HG03558 (cell line): ENCODE results near the gene METRN.

Source experiments
- ATAC-seq: cut with Tn5 transposase; IDR thresholded peaks from one replicate; pipeline ENCODE4 v1.9.1; 2021; ENCODE audit warnings: moderate number of reproducible peaks; ENCODE audit not compliant: unreplicated experiment; ENCODE audit errors: extremely low read depth

METRN gene

DNA sequence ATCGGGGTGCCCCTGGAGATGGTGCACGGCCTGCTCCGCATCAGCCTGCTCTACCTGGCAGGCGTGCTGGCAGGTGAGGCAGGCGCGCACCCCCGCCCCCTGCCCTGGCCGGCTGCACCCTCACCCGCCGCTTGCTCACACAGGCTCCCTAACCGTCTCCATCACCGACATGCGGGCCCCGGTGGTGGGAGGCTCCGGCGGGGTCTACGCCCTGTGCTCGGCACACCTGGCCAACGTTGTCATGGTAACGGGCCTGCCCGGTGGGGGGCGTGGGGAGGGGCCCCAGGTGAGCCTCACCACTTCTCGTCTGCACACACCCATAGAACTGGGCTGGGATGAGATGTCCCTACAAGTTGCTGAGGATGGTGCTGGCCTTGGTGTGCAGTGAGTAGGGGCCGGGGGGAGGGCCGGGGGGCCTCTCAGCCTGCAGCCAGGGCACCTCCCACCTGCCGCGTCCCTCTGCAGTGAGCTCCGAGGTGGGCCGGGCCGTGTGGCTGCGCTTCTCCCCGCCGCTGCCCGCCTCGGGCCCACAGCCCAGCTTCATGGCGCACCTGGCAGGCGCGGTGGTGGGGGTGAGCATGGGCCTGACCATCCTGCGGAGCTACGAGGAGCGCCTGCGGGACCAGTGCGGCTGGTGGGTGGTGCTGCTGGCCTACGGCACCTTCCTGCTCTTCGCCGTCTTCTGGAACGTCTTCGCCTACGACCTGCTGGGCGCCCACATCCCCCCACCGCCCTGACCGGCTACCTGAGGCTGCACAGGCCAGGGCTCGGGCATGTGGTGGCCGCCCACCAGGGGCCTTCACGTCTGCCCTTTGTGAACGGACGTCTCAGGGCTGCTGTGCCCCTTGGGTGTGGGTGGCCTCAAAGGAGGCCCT lies 37.4 kb upstream of the METRN start:
- no peak for ATAC-seq

GRCh38 chr16:678209-678857 lies 36.6 kb upstream of the METRN start:
- ATAC-seq = no peak

GRCh38 chr16:678858-679813 lies 35.8 kb upstream of the METRN start:
- ATAC-seq = no peak

- no peak for ATAC-seq
These were observed 34.9 kb upstream of the METRN start, which contains the start of gene STUB1 for GRCh38 chr16:679814-680624. STUB1 (plus strand) TSS chr16:680410; CDS start chr16:680526, 116 bp downstream.

DNA sequence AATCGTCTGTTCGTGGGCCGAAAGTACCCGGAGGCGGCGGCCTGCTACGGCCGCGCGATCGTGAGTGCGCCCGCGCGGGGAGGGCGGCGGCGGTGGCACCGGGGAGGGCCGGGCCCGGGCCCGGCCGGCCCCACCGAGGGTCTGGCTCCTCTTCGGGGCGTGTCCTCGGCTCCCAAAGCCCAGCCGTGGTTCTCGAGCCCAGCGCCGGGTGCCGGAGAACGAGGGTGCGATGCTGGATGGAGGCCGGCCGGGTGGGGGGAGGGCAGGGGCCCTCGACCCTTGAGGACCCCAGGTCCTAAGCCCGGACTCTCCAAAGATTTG lies 34.3 kb upstream of the METRN start:
- no peak for ATAC-seq

GRCh38 chr16:680967-681745 lies 33.8 kb upstream of the METRN start:
- no peak for ATAC-seq

GRCh38 chr16:681746-682427 lies 33.0 kb upstream of the METRN start:
- no peak for ATAC-seq

- ATAC-seq = no peak
These were observed 32.2 kb upstream of the METRN start for GRCh38 chr16:682493-683395.

- ATAC-seq = no peak
These were observed 31.4 kb upstream of the METRN start for GRCh38 chr16:683396-684070.

DNA sequence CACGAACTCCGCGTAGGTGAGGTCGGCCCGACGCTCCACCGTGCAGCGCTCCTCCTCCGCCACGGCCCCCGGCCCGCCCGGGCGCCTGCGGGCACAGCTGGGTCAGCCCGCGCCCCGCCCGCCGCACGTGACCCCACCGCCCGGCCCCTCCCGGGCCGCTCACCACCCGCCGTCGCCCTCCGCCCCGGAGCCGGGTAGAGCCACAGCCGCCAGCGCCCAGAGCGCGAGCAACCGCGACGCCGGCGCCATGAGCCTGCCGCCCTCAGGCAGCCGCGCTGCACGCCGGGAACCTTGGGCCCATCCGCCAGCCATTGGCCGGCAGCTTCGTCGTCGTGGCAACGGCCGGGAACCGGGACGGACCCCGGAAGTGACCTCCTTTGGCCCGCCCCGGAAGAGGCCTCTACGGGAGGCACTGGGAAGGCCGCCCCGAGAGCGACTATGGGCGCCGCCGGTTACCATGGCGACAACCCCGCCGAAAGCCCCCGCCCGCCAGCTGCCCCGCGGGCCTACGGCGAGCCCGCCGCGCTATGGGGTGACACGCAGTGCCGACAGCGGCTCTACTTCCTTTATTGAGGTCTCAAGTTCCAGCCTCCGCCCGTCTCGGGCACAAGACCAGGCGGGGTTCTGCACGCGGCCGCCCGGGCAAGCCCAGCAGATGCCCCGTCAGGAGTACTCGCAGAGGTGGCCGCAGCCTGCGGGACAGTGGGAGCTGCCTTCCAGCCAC lies 30.7 kb upstream of the METRN start, which contains the start of gene JMJD8:
Gene JMJD8 (minus strand): TSS at position 264 of the 724 bp plus-strand sequence. CDS start 15 bp downstream, at position 249.
- ATAC-seq = peak; percentile 60

DNA sequence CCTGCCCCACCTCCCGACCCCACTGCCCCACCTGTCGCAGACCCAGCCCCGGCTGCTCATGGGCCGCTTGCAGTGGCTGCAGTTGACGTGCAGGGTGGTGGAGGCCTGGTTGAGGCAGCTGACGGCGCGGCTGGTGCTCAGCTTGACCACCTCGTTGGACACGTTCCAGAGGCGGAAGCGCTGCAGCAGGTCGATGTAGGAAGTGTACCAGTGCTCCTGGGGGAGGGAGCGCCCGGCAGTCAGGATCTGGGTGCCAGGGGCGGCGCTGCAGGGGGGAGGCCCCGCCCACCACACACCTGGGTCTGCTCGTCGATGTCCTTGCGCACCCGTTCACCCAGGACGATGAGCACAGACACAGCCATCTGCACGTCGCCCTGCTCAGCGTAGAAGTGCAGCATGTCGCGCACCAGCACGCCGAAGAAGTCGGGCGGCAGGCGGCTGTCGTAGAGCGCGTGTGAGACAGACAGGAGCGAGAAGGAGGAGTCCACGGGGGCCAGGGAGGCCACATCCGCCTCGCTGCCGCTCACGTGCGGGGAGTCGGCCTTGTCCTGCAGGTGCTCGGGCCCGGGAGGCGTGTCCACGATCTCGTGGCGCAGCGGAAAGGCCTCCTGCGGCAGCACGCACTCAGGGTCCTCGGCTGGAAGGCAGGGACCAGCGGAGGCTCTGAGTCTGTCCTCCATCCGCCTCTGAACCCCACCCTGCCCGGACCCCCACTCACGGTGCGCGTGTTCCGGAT lies 29.8 kb upstream of the METRN start:
- no peak for ATAC-seq

- no peak for ATAC-seq
These were observed 29.0 kb upstream of the METRN start for GRCh38 chr16:685967-686366.

GRCh38 chr16:686459-687260 lies 28.3 kb upstream of the METRN start:
- ATAC-seq = no peak

DNA sequence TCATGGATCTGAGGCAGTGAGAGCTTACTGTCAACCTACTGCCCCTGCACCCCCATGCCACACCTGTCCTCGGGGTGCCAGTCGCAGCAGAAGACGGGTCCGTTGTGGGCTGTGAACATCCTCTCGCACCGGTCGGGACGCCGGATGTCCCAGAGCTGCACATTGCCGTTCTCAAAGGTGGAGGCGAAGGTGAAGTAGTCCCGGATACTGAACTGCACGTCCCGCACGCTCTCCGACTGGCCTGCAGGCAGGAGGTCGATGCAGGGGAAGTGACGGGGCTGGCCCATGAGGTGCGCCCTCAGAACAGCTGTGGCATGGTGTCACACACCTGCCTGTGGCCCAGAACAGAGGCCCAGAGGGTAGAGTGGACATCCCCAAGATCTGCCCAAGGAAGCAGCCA lies 27.4 kb upstream of the METRN start:
- ATAC-seq = no peak
